ENCODE measurements around the gene WASF2. TPM values are rescaled to one million over a fixed set of nuclear protein-coding genes. Genes with fewer than 3 reads are reported as not detected.
"Not testable (repeated sequence)": the region's sequence is repeated elsewhere in the genome, so short reads cannot be mapped to it uniquely, and the experiment has no call there.

Gene WASF2
- total RNA-seq, 1 donor from 2014 or later, result 189 TPM

GRCh38 chr1:27433706-27434105 lies 56.3 kb downstream of the WASF2 start:
- Mint-ChIP-seq H3K4me3 (ENCODE audit: unreplicated experiment) (no peak overlapping the region), H3K4me1 (ENCODE audit: unreplicated experiment) (peaks cover 89% of the 10 kb centered on the region), H3K36me3 (ENCODE audit: unreplicated experiment) (peaks cover 2% of the 10 kb centered on the region), H3K9me3 (ENCODE audit: unreplicated experiment) (no peaks in the 10 kb centered on the region), H3K27me3 (ENCODE audit: unreplicated experiment) (no peaks in the 10 kb centered on the region), H3K27ac (ENCODE audit: unreplicated experiment) (peak overlapping the region; percentile 62)
- DNase-seq (ENCODE audit: extremely low spot score, unreplicated experiment), result no peak
- no peak for TF ChIP-seq CTCF (IDR thresholded peaks at IDR 0.05)

GRCh38 chr1:27432725-27433124 lies 57.2 kb downstream of the WASF2 start:
- H3K4me1 Mint-ChIP-seq (ENCODE audit: unreplicated experiment), result peaks cover 89% of the 10 kb centered on the region
- H3K9me3 Mint-ChIP-seq (ENCODE audit: unreplicated experiment), result not testable (repeated sequence)

GRCh38 chr1:27431601-27431940 lies 58.4 kb downstream of the WASF2 start:
- peak overlapping the region; percentile 99 for H3K27ac Mint-ChIP-seq (ENCODE audit: unreplicated experiment)
- H3K9me3 Mint-ChIP-seq (ENCODE audit: unreplicated experiment), result no peaks in the 10 kb centered on the region
- peaks cover 89% of the 10 kb centered on the region for H3K4me1 Mint-ChIP-seq (ENCODE audit: unreplicated experiment)
- H3K4me3 Mint-ChIP-seq (ENCODE audit: unreplicated experiment), result no peak overlapping the region
- no peaks in the 10 kb centered on the region for H3K27me3 Mint-ChIP-seq (ENCODE audit: unreplicated experiment)
- H3K36me3 Mint-ChIP-seq (ENCODE audit: unreplicated experiment), result peaks cover 3% of the 10 kb centered on the region
- no peak for DNase-seq (ENCODE audit: extremely low spot score, unreplicated experiment)
- TF ChIP-seq CTCF (IDR thresholded peaks at IDR 0.05), result no peak

More at GRCh38 chr1:27432725-27433124, 57.2 kb downstream of the WASF2 start:
- not testable (repeated sequence) for H3K4me3 Mint-ChIP-seq (ENCODE audit: unreplicated experiment); H3K36me3 Mint-ChIP-seq (ENCODE audit: unreplicated experiment); H3K27me3 Mint-ChIP-seq (ENCODE audit: unreplicated experiment); DNase-seq (ENCODE audit: extremely low spot score, unreplicated experiment)
- H3K27ac Mint-ChIP-seq (ENCODE audit: unreplicated experiment), result peak overlapping the region; percentile 62

- no peak for DNase-seq (ENCODE audit: extremely low spot score, unreplicated experiment)
- peak overlapping the region; percentile 99 for H3K27ac Mint-ChIP-seq (ENCODE audit: unreplicated experiment)
- H3K4me1 Mint-ChIP-seq (ENCODE audit: unreplicated experiment), result peaks cover 86% of the 10 kb centered on the region
- no peaks in the 10 kb centered on the region for H3K27me3 Mint-ChIP-seq (ENCODE audit: unreplicated experiment)
- peaks cover 6% of the 10 kb centered on the region for H3K36me3 Mint-ChIP-seq (ENCODE audit: unreplicated experiment)
- peak; percentile 16 for TF ChIP-seq CTCF (IDR thresholded peaks at IDR 0.05)
- H3K9me3 Mint-ChIP-seq (ENCODE audit: unreplicated experiment), result no peaks in the 10 kb centered on the region
- no peak overlapping the region for H3K4me3 Mint-ChIP-seq (ENCODE audit: unreplicated experiment)
Observed at GRCh38 chr1:27430903-27431600, 58.9 kb downstream of the WASF2 start.

GRCh38 chr1:27429029-27429425 lies 60.9 kb downstream of the WASF2 start:
- Mint-ChIP-seq H3K36me3 (ENCODE audit: unreplicated experiment) (peaks cover 13% of the 10 kb centered on the region), H3K4me1 (ENCODE audit: unreplicated experiment) (peaks cover 77% of the 10 kb centered on the region), H3K9me3 (ENCODE audit: unreplicated experiment) (no peaks in the 10 kb centered on the region), H3K27me3 (ENCODE audit: unreplicated experiment) (no peaks in the 10 kb centered on the region), H3K4me3 (ENCODE audit: unreplicated experiment) (peak overlapping the region; percentile 49), H3K27ac (ENCODE audit: unreplicated experiment) (peak overlapping the region; percentile 99)
- no peak for DNase-seq (ENCODE audit: extremely low spot score, unreplicated experiment)
- no peak for TF ChIP-seq CTCF (IDR thresholded peaks at IDR 0.05)

Data from osteocyte (in vitro differentiated cells).